Activated CD4-positive, CD25-positive, alpha-beta regulatory T cell treated with anti-CD3 and anti-CD28 coated beads, Interleukin-2, amount 50 U/mL, for 16 hours (primary cell): ENCODE results near the gene HELQ.

ENCODE experiments used
- DNase-seq: peaks from one replicate; pipeline ENCODE4 v3.0.0-alpha.2; 2020; ENCODE audit warnings: low read depth, low spot score

HELQ gene

DNA sequence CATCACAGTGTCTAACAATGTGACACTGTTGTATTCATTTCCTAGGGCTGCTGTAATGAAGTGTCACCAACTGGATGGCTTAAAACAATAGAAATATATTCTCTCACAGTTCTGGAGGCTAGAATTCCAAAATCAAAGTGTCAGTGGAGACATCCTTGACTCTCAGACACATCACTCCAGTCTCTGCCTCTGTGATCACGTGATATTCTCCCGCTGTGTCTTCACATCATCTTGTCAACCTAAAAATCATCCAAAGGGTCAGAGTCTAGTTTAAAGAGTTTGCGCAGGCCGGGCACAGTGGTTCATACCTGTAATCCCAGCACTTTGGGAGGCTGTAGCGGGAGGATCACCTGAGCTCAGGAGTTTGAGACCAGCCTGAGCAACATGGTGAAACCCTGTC lies 84.4 kb downstream of the HELQ start:
- no peak for DNase-seq

DNA sequence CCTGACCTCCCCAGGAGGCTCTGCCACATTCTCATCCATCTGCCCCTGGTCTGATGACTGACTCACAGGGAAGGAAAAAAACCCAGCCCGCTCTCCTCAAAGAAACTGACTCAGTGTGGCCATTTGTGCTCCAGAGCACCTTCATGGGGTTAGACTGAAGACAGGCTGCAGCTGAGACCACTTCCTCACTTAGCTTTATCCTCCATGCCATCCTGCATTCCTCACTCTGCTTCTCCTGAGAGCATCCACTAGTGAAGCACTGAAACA lies 85.0 kb downstream of the HELQ start:
- DNase-seq = no peak

DNA sequence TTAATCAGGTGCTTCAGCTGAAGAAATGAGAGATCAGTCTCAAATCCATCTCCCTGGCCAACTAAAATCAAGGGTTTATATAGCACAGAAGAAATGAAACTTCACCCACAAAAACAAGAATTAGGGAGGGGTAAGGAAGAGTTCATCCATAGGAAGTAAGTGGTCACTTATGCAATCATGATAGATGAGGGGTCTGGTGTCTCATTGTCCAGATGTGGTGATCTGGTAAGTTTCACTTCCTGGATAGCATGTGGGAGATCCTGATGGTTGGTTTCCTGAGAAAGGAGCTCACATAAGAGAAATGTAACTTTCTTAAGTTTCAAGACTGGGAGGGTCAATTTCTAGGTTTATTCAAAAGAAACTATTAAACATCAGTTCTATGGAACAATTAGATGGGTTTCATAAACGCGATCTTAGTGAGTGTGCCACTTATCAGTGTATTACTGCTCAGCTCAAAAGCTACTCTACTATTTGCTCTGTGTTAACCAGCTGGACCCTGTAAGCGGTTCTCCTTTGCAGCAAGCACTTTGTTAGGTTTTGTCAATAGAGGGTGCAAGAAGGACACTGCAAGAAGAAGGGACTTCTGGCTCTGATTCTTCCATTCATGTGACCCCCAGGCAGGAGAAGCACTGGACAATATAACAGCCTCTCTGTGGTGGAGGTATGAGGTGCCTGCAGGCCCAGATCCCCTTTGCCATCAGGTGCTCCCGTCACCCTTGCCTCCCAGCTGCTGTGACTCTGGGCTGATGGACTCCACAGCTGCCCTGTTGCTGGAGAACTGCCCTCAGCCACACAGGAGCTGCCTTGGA lies 85.6 kb downstream of the HELQ start:
- DNase-seq = no peak

DNA sequence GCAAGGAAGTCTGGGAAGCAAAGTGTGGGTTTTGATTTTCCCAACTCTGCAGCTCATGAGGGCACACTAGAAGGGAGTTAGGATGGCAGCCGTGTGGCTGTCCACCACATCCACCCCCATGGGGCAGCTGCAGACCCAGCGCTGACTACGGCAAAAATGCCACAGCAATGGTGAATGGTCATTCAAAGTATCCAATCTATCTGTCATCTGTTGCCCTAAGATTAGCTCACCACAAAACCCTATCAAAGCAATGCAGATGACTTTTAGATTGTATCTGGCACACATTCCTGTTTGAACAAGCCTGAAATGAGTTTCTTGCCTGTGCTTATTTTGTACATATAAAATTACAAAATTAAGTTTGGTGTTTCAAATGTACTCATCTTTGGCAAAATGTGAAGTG lies 91.3 kb downstream of the HELQ start:
- no peak for DNase-seq

DNA sequence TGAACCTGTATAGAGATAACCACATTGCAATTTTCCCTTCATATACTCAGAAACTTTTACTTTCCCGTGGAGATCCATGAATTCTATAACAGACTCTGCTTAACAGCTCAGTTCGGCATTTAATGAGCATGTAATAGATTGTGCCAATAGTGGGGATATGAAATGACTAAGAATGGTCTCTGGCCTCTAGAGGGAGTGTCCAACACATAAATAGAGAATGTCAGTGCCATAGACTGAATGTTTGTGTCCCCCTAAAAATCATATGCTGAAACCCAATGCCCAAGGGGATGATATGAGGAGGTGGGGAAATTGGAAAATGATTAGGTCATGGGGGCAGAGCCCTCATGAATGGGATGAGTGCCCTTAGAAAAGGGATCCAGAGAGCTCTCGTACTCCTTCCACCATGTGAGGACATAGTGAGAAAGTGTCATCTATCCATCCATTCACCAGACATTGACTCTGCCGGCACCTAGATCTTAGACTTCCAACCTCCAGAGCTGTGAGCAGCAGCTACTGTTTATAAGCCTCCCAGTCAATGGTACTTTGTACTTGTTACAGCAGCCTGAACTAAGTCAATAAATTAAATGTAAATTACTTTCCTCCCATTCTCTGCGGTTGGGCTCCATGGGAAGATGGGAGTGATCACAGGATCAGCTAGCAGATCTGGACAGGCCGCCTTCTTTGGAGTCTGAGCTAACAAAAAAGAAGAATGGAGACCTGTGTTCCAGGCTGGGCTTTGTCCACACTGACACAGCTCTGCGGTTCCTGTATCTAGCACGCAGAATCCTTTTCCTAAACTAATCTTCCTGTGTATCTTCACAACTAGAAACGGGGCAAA lies 92.9 kb downstream of the HELQ start:
- DNase-seq = no peak

DNA sequence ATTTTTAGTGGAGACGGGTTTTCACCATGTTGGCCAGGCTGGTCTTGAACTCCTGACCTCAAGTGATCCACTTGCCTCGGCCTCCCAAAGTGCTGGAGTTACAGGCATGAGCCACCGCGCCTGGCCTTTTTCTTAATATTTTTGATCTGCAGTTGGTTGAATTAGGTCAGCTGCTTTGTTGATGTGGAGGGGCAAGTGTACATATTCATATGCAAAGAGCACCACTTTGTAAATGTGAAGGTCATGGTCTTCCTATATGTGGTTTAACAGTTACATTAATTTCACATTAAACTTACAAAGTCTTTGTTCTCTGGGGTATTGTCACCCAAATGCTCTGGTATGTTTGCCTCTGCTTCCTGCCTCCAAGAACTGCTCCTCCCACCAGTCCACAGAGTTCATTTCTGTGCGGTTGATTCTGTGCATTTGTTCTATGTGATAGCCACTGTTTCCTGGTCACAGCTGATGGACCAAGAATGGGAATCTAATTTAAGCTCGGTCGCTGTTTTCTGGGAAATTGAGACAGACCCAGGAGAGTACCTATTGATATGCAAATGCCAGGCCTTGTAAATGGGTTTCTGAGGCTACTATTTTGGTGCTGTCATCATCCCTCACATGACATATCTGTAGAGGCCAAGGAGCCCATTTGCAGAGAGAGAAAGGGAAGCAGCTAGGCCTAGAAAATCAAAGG lies 94.1 kb downstream of the HELQ start:
- no peak for DNase-seq

DNA sequence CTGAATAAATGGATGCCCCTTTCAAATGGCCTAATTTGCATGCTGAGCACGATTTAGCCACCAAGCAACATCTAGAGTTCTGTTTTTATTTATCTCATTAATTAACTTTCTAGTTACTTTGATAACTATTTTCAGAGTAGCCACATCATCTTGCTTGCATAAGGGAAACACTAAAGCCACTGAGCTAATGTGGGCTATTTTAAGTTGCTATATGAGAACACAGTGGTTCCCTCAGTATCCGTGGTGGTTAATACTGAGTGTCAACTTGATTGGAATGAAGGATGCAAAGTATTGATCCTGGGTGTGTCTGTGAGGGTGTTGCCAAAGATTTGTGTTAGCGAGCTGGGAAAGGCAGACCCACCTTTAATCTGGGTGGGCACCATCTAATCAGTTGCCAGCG lies 95.6 kb downstream of the HELQ start:
- no peak for DNase-seq

DNA sequence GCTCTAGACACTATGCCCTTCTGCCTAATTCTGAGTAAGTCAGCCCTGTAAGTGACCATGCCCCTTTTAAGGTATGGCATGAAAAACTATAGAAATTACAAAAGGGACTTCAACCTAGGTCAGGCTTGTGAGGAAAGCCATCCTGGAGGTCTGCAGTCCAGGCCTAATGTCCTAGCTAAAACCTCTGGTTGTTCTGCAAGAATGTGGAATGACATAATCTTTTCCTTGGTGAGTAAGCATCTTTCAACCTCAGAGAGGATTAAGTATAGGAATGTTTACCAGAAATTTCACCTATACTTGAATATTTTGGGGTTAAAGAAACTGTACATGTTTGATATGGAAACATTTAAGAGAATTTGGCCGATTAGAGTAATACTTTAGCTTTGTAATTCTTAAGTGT lies 97.2 kb downstream of the HELQ start:
- DNase-seq = no peak
